ENCODE results near the gene C1QTNF7.
A peak's percentile ranks its signal among the peaks of the same experiment; 100 is the strongest.

The C1QTNF7 gene

GRCh38 chr4:15458616-15459015 is 30.8 kb downstream of the C1QTNF7 start:
- DNase-seq, result no peak

GRCh38 chr4:15459706-15460105 is 31.9 kb downstream of the C1QTNF7 start:
- DNase-seq, result no peak

- no peak for DNase-seq
These were observed 38.8 kb downstream of the C1QTNF7 start for GRCh38 chr4:15466596-15466995.

GRCh38 chr4:15469402-15470127 is 41.7 kb downstream of the C1QTNF7 start, which contains the start of gene CC2D2A:
Gene CC2D2A, plus strand, starts transcription at chr4:15469882. Its CDS starts 6,051 bp downstream, at chr4:15475933.
- no peak for DNase-seq

DNA sequence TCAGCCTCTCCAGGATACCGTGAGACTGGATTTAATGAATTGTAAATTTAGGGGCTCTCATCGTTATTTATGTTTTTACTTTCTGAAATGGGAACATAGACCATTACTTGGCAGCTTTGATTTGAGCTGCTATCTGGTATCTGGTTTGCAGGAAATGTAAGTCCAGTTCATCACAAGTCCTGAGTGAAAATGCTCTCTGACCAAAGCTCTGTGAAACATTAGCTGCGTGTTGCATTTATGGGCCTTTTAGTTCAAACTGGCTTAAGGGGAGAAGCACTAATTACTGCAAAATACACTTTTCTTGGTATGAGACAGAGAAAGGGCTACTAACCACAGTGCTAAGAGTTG is 42.3 kb downstream of the C1QTNF7 start:
- DNase-seq, result no peak

DNA sequence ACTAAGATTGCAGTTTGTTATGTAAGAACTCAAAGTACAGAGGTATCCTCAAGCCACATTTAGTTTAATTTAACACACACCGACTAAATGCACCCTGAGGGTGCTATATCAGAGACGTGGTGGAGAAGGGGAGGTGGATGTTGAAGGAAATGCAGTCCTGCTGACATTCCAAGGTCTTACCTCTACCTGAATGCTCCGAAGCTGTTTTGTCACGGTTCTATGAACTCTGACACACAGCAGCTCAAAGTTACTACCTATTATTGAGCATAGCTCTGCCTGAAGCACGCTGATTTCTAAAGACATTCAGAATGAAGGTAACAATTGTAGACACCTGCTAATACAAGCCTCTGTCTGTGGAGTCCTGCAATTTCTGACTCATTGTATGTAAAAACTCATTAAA is 48.6 kb downstream of the C1QTNF7 start:
- no peak for DNase-seq

GRCh38 chr4:15478724-15479088 is 50.9 kb downstream of the C1QTNF7 start:
- DNase-seq, result no peak

DNA sequence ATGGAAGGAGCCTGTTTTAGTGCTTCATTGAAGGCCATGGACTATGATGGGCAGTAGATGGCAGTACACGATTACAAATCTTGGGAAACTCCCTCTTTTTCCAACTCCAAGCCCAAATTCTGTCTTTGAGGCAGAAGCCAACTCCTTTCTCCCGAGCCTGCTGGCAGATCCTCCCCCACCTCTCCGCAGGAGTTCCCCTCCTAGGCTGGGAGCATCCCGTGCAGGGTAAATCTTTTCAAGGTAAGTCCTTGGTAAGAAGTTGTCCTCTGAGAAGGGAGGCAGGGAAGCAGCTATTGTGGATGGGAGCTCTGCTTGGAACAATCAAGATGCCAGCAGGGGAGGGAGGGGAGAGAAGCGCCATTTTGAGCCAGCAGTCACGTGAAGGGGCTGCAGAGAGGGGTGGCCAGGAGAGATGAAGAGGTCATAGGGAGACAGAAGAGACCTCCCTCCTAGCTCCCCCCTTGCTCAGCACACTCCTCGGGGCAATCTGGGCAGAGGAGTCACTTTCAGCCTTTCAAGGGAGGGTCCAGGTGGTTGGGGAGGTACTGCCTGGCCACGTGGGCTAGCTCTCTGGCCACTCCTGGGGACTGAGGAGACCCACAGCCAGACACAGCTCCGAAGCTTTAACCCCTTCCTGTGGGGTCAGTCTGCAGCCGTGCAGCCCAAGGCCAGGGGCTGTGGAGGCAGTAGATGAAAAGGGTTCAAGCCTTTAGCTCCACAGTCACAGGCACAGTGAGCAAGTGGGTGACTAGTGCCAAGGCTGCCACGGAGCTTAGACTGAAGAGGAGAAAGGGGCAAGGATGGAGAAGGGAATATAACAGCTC is 51.5 kb downstream of the C1QTNF7 start:
- peak; percentile 70 for DNase-seq

DNA sequence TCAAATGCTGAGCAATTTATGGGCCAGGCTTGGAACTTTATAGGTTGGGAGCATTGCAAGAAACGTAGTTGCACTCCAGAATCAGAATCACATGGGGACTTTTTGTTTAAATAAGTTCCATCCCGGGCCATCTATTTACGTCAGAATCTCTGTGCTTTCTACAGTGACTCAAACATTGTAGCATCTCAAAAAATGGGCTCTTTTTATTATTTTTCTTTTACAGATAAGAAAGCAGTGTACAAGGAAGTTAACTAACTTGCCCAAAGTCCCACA is 52.0 kb downstream of the C1QTNF7 start:
- no peak for DNase-seq

- no peak for DNase-seq
These were observed 54.3 kb downstream of the C1QTNF7 start for GRCh38 chr4:15481961-15482745.

DNA sequence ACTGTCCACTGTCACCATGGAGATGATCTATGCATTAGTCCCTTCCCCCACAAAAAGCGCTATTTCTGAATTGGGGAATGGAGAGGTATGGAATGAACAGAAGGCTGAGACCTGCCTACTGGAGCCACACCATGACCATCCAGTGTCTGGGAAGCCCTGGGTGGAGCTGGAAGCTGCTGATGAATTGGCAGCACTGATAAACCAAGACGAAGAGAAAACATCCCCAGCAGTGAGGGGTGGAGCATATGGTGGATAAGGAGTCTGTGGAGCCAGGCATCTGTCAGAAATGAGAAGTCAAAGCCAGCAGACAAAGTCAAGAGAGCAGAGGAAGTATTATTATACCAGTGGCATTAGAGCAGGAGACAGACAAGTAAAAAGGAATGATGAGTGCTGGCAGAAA is 55.0 kb downstream of the C1QTNF7 start:
- no peak for DNase-seq

GRCh38 chr4:15488136-15488535 is 60.3 kb downstream of the C1QTNF7 start:
- no peak for DNase-seq

DNA sequence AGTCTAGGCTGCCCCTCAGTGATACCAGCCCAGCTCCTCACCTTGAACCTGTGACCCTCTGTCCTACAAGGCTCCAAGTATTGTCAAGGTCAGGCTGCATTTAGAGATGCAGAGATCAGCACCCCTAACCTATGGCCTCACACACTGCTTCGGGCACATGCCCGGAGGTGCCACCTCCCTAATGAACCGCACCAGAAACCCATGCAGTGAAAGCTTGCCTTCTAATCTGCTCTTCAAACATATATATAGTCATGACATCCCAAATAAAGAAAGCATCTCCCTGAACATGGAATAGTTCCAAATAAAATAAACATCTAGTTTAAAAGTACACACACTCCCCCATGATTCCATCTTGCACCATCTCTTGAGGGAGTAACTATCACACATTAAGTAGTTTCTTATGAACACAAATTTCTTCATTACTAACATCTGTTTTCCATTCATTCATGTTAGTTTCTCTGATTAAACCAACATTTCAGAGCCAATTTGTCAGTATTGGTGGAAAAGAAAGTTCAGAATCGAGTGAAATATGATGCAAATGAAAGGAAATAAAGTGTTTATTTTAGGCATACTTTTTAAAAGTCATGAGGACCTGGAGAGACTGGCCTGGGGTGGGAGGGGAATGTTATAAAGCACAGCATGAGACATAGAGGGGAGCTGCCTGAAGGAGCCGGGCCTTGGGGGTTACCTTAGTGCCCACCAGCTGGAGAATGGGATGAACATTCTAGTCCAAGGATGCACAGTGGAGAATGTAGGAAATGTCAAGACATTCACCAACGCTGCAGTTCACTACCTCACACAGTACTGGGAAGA is 61.0 kb downstream of the C1QTNF7 start:
- DNase-seq, result no peak

DNA sequence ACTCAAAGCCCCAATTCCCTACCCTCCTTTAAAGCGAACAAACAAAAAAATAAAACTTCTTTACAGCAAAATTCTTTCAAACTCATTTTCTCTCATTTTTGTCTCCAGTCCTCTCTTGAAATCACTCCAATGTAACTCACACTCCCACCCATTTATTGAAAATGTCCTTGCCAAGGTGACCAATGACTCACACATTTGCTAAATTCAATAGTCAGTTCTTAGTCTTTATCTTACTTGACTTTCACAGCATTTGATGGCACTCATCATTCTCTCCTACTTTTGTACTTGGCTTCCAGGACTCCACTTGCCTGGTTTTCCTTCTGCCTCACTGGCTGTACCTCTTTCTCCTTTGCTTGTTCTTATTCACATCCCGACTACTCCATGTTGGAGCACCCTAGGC is 61.7 kb downstream of the C1QTNF7 start:
- no peak for DNase-seq

DNA sequence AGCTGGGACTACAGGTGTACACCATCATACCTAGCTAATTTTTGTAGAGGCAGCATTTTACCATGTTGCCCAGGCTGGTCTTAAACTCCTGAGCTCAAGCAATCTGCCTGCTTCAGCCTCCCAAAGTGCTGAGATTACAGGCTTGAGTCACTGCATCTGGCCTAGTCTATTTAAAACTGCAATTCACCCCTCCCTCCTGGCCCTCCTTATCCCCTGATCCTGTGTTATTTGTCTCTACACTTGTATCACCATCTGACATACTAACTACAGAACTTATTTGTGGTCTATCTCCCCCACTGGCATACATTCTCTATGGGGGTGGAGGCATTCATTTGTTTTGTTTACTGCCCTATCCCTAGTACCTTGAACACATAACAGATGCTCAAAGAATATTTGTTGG is 65.6 kb downstream of the C1QTNF7 start:
- no peak for DNase-seq

- DNase-seq, result peak; percentile 1
These were observed 67.8 kb downstream of the C1QTNF7 start for GRCh38 chr4:15495621-15496020.

All from NCI-H1105 treated with DMSO at 0.1 percent for 48 hours (cell line).